ENCODE data around the gene DNAJC5.
A peak's percentile ranks its signal among the peaks of the same experiment; 100 is the strongest.

The DNAJC5 gene

GRCh38 chr20:63945921-63946920 is 51.3 kb downstream of the DNAJC5 start:
- Histone ChIP-seq H2BK120ac (ENCODE audit: insufficient read depth, low read length, poor library complexity) (no peak overlapping the region), H3K27me3 (ENCODE audit: insufficient read depth, low read length) (no peaks in the 10 kb centered on the region), H2AFZ (ENCODE audit: insufficient read depth, low read length, poor library complexity) (no peak overlapping the region), H4K91ac (ENCODE audit: low read depth, low read length) (no peak overlapping the region), H3K9ac (ENCODE audit: low read length) (no peak overlapping the region), H3K79me2 (ENCODE audit: control insufficient read depth, insufficient read depth, low read length, poor library complexity) (peaks cover 7% of the 10 kb centered on the region), H3K9me3 (ENCODE audit: insufficient read depth, low read depth, low read length) (no peaks in the 10 kb centered on the region), H3K23ac (ENCODE audit: low read length) (no peak overlapping the region), H2BK12ac (ENCODE audit: low read length) (no peak overlapping the region), H3K79me1 (ENCODE audit: low read length) (peaks cover 9% of the 10 kb centered on the region), H3K4ac (ENCODE audit: low read depth, low read length) (no peak overlapping the region), H2AK5ac (ENCODE audit: low read length) (no peak overlapping the region), H3K14ac (ENCODE audit: low read length) (no peak overlapping the region), H2BK5ac (ENCODE audit: low read depth, low read length, poor library complexity) (no peak overlapping the region), H3K36me3 (ENCODE audit: control insufficient read depth in 1 of 2, insufficient read depth in 2 of 2, low read length in 2 of 2) (peaks cover 48 to 51% of the 10 kb centered on the region in 2 experiments), H4K12ac (ENCODE audit: low read depth, low read length) (no peak overlapping the region), H3K27ac (ENCODE audit: low read depth, low read length) (no peak overlapping the region), H3K18ac (ENCODE audit: low read length) (no peak overlapping the region), H3K4me3 (ENCODE audit: low read depth, low read length) (no peak overlapping the region), H4K8ac (ENCODE audit: low read depth, low read length) (no peak overlapping the region), H3K4me2 (ENCODE audit: low read length) (no peak overlapping the region), H3K4me1 (ENCODE audit: control insufficient read depth in 1 of 2, insufficient read depth in 2 of 2, low read length in 2 of 2) (peaks cover 24 to 33% of the 10 kb centered on the region in 2 experiments)
- no CpG with 5 or more reads among the region's 39 CpGs for WGBS (ENCODE audit: extremely low coverage, insufficient coverage, insufficient read length)
- no peak for DNase-seq

GRCh38 chr20:63946986-63947637 is 52.2 kb downstream of the DNAJC5 start:
- Histone ChIP-seq H4K91ac (ENCODE audit: low read depth, low read length) (no peak overlapping the region), H3K4ac (ENCODE audit: low read depth, low read length) (peak overlapping the region; percentile 13), H4K12ac (ENCODE audit: low read depth, low read length) (no peak overlapping the region), H3K79me1 (ENCODE audit: low read length) (peaks cover 9% of the 10 kb centered on the region), H3K14ac (ENCODE audit: low read length) (no peak overlapping the region), H3K9me3 (ENCODE audit: insufficient read depth, low read depth, low read length) (no peaks in the 10 kb centered on the region), H3K4me2 (ENCODE audit: low read length) (no peak overlapping the region), H3K27ac (ENCODE audit: low read depth, low read length) (no peak overlapping the region), H4K8ac (ENCODE audit: low read depth, low read length) (no peak overlapping the region), H2BK120ac (ENCODE audit: insufficient read depth, low read length, poor library complexity) (no peak overlapping the region), H3K9ac (ENCODE audit: low read length) (no peak overlapping the region), H3K23ac (ENCODE audit: low read length) (no peak overlapping the region), H2BK12ac (ENCODE audit: low read length) (no peak overlapping the region), H3K36me3 (ENCODE audit: control insufficient read depth in 1 of 2, insufficient read depth in 2 of 2, low read length in 2 of 2) (peaks cover 45 to 49% of the 10 kb centered on the region in 2 experiments), H3K79me2 (ENCODE audit: control insufficient read depth, insufficient read depth, low read length, poor library complexity) (peaks cover 7% of the 10 kb centered on the region), H2AK5ac (ENCODE audit: low read length) (no peak overlapping the region), H3K4me3 (ENCODE audit: low read depth, low read length) (no peak overlapping the region), H3K27me3 (ENCODE audit: insufficient read depth, low read length) (no peaks in the 10 kb centered on the region), H3K18ac (ENCODE audit: low read length) (no peak overlapping the region), H3K4me1 (ENCODE audit: control insufficient read depth in 1 of 2, insufficient read depth in 2 of 2, low read length in 2 of 2) (peaks cover 22 to 30% of the 10 kb centered on the region in 2 experiments), H2BK5ac (ENCODE audit: low read depth, low read length, poor library complexity) (no peak overlapping the region), H2AFZ (ENCODE audit: insufficient read depth, low read length, poor library complexity) (no peak overlapping the region)
- no peak for DNase-seq
- no CpG with 5 or more reads among the region's 15 CpGs for WGBS (ENCODE audit: extremely low coverage, insufficient coverage, insufficient read length)

GRCh38 chr20:63947638-63948456 is 52.9 kb downstream of the DNAJC5 start:
- Histone ChIP-seq H2BK5ac (ENCODE audit: low read depth, low read length, poor library complexity) (no peak overlapping the region), H4K91ac (ENCODE audit: low read depth, low read length) (no peak overlapping the region), H3K4me1 (ENCODE audit: control insufficient read depth in 1 of 2, insufficient read depth in 2 of 2, low read length in 2 of 2) (peaks cover 16 to 22% of the 10 kb centered on the region in 2 experiments), H3K9me3 (ENCODE audit: insufficient read depth, low read depth, low read length) (no peaks in the 10 kb centered on the region), H2AK5ac (ENCODE audit: low read length) (no peak overlapping the region), H2BK12ac (ENCODE audit: low read length) (no peak overlapping the region), H3K4me2 (ENCODE audit: low read length) (no peak overlapping the region), H3K4me3 (ENCODE audit: low read depth, low read length) (no peak overlapping the region), H3K27ac (ENCODE audit: low read depth, low read length) (no peak overlapping the region), H3K18ac (ENCODE audit: low read length) (no peak overlapping the region), H4K8ac (ENCODE audit: low read depth, low read length) (no peak overlapping the region), H3K27me3 (ENCODE audit: insufficient read depth, low read length) (no peaks in the 10 kb centered on the region), H3K36me3 (ENCODE audit: control insufficient read depth in 1 of 2, insufficient read depth in 2 of 2, low read length in 2 of 2) (peaks cover 46 to 52% of the 10 kb centered on the region in 2 experiments), H4K12ac (ENCODE audit: low read depth, low read length) (no peak overlapping the region), H3K23ac (ENCODE audit: low read length) (no peak overlapping the region), H3K9ac (ENCODE audit: low read length) (no peak overlapping the region), H3K14ac (ENCODE audit: low read length) (no peak overlapping the region), H3K79me1 (ENCODE audit: low read length) (peaks cover 3% of the 10 kb centered on the region), H3K4ac (ENCODE audit: low read depth, low read length) (peak overlapping the region; percentile 18), H2AFZ (ENCODE audit: insufficient read depth, low read length, poor library complexity) (no peak overlapping the region), H2BK120ac (ENCODE audit: insufficient read depth, low read length, poor library complexity) (no peak overlapping the region), H3K79me2 (ENCODE audit: control insufficient read depth, insufficient read depth, low read length, poor library complexity) (peaks cover 5% of the 10 kb centered on the region)
- DNase-seq: no peak
- no CpG with 5 or more reads among the region's 27 CpGs for WGBS (ENCODE audit: extremely low coverage, insufficient coverage, insufficient read length)
